HepG2 (cell line): Measurements from ENCODE around the gene PPP1R3A. TPM values are rescaled to one million over a fixed set of nuclear protein-coding genes. Genes with fewer than 3 reads are reported as not detected.

Source experiments
- ATAC-seq: fragments of 200-7000 bp; cut with Tn5 transposase; 3 replicates; pipeline ENCODE4 v1.9.1; 2020; ENCODE audit warnings: mild to moderate bottlenecking, moderate library complexity
- BruUV-seq: library from RNA; stranded (reverse); fragments of 400-500 nt; replicated peaks from 2 replicates; lab custom pipeline; 2021; lab: Mats Ljungman, UMichigan
- CTCF ChIA-PET: fragments of 300-600 bp; formaldehyde crosslinking; extraction: SDS; loops from one replicate; lab custom pipeline; 2021; ENCODE audit warnings: low total read pairs, inconsistent platforms, low intra/inter-chr PET ratio; lab: Yijun Ruan, JAX
- POLR2A ChIA-PET: fragments of 350-600 bp; sonication (Branson Sonifier 250); formaldehyde crosslinking; loops from one replicate; lab custom pipeline; 2020; ENCODE audit warnings: antibody characterized with exemption, inconsistent platforms; lab: Yijun Ruan, JAX
- DNase-seq: peaks from one replicate; pipeline ENCODE4 v3.0.0-alpha.2; 2015; ENCODE audit warnings: low spot score
- FAIRE-seq: peaks from 3 replicates; lab custom pipeline; 2011; peaks lifted over from hg19 to GRCh38; lab: Jason Lieb, UNC
- H2AFZ ChIP-seq: one replicate; pipeline ENCODE4 v1.6.1; 2011; ENCODE audit warnings: low read length, inconsistent platforms
- H3K27ac ChIP-seq: fragments of 300-600 bp; 3 replicates; pipeline ENCODE4 v1.8.0; 2011; ENCODE audit warnings: mixed run types, mild to moderate bottlenecking, mixed read lengths, low read length, inconsistent platforms; ENCODE audit not compliant: insufficient read depth; ENCODE audit errors: extremely low read length
- H3K27me3 ChIP-seq, 2 experiments: fragments of 200-600 bp in 1 of 2; 2 replicates in 1 of 2; 3 replicates in 1 of 2; pipeline versions ENCODE4 v1.6.0 to v1.8.0; 2011; ENCODE audit warnings: low read length in 2 of 2, mild to moderate bottlenecking in 2 of 2, moderate library complexity in 2 of 2, inconsistent platforms in 1 of 2; ENCODE audit not compliant: insufficient read depth in 2 of 2, control insufficient read depth in 1 of 2
- H3K36me3 ChIP-seq, 2 experiments: fragments of 200-600 bp in 1 of 2; replicated peaks in 1 of 2; 2 replicates in 1 of 2; 3 replicates in 1 of 2; pipeline versions ENCODE4 v1.5.1 to v1.8.0; 2011; ENCODE audit warnings: low read length in 2 of 2, inconsistent platforms in 1 of 2; ENCODE audit not compliant: insufficient read depth in 2 of 2, control insufficient read depth in 1 of 2
- H3K4me1 ChIP-seq: 2 replicates; pipeline ENCODE4 v1.5.1; 2012; ENCODE audit warnings: low read length, inconsistent platforms; ENCODE audit not compliant: insufficient read depth
- H3K4me2 ChIP-seq: 2 replicates; pipeline ENCODE4 v1.6.0; 2011; ENCODE audit warnings: low read depth, low read length, inconsistent platforms
- H3K4me3 ChIP-seq, 3 experiments: fragments of 200-600 bp in 1 of 3; sonication (generic), shearing (Covaris generic) in 1 of 3; replicated peaks in 1 of 3; 2 replicates each; pipeline ENCODE4 v1.5.1; 2011 to 2016; ENCODE audit warnings: low read length in 3 of 3, inconsistent platforms in 2 of 3, low read depth in 2 of 3, mild to moderate bottlenecking in 2 of 3, control low read depth in 1 of 3, mixed read lengths in 1 of 3; ENCODE audit not compliant: insufficient read depth in 1 of 3
- H3K79me2 ChIP-seq: one replicate; pipeline ENCODE4 v1.6.1; 2011; ENCODE audit warnings: low read length, inconsistent platforms; ENCODE audit not compliant: insufficient read depth
- H3K9ac ChIP-seq: 2 replicates; pipeline ENCODE4 v1.6.0; 2011; ENCODE audit warnings: mild to moderate bottlenecking, low read depth, low read length, inconsistent platforms; ENCODE audit not compliant: insufficient read depth
- H3K9me3 ChIP-seq: 2 replicates; pipeline ENCODE4 v1.5.1; 2012; ENCODE audit warnings: mild to moderate bottlenecking, low read length
- H4K20me1 ChIP-seq: 2 replicates; pipeline ENCODE4 v1.6.0; 2011; ENCODE audit warnings: inconsistent platforms, mild to moderate bottlenecking, low read length, moderate library complexity; ENCODE audit not compliant: insufficient read depth
- ASH2L ChIP-seq: fragments of 300-600, 200-600 bp; sonication (generic); IDR thresholded peaks from 2 replicates; pipeline ENCODE4 v1.7.0; 2017; ENCODE audit warnings: low read depth, mild to moderate bottlenecking, moderate library complexity, mixed read lengths, low read length; ENCODE audit not compliant: insufficient read length
- HCFC1 ChIP-seq: fragments of 150-350 bp; IDR thresholded peaks from 2 replicates; pipeline ENCODE4 v1.6.1; 2014; ENCODE audit warnings: low read depth, low read length
- HMG20B ChIP-seq: conservative IDR thresholded peaks from 2 replicates; pipeline ENCODE4 v1.6.1; 2016; ENCODE audit warnings: missing genetic modification reagents, missing compliant biosample characterization
- KMT2B ChIP-seq: IDR thresholded peaks from 2 replicates; pipeline ENCODE4 v1.6.1; 2016; ENCODE audit warnings: missing genetic modification reagents, missing compliant biosample characterization
- MZF1 ChIP-seq: sonication (generic); formaldehyde crosslinking; IDR thresholded peaks from 2 replicates; pipeline ENCODE4 v1.8.1; 2023; ENCODE audit warnings: mild to moderate bottlenecking, missing genetic modification reagents, borderline replicate concordance
- SMAD9 ChIP-seq: sonication (generic); formaldehyde crosslinking; IDR thresholded peaks from 2 replicates; pipeline ENCODE4 v1.5.1; 2020; ENCODE audit warnings: mild to moderate bottlenecking, missing genetic modification reagents
- TBP ChIP-seq: sonication (generic); formaldehyde crosslinking; IDR thresholded peaks from 2 replicates; pipeline ENCODE4 v1.5.0; 2020; ENCODE audit warnings: missing genetic modification reagents
- TOPORS ChIP-seq: sonication (generic); formaldehyde crosslinking; IDR thresholded peaks from 2 replicates; pipeline ENCODE4 v1.8.0; 2023; ENCODE audit warnings: mild to moderate bottlenecking, missing genetic modification reagents
- YEATS2 ChIP-seq: sonication (generic); formaldehyde crosslinking; IDR thresholded peaks from 2 replicates; pipeline ENCODE4 v1.4.0; 2020; ENCODE audit warnings: missing genetic modification reagents, borderline replicate concordance
- ZBTB20 ChIP-seq: sonication (generic); formaldehyde crosslinking; IDR thresholded peaks from 2 replicates; pipeline ENCODE4 v1.8.1; 2023; ENCODE audit warnings: missing genetic modification reagents, low read depth, mild to moderate bottlenecking, borderline replicate concordance
- ZKSCAN5 ChIP-seq: sonication (generic); formaldehyde crosslinking; IDR thresholded peaks from 2 replicates; pipeline ENCODE4 v1.5.1; 2020; ENCODE audit warnings: mild to moderate bottlenecking, missing genetic modification reagents
- ZNF224 ChIP-seq: sonication (generic); formaldehyde crosslinking; IDR thresholded peaks from 2 replicates; pipeline ENCODE4 v1.5.0; 2020; ENCODE audit warnings: mild to moderate bottlenecking, missing genetic modification reagents
- ZNF235 ChIP-seq: sonication (generic); formaldehyde crosslinking; IDR thresholded peaks from 2 replicates; pipeline ENCODE4 v1.8.1; 2023; ENCODE audit warnings: mild to moderate bottlenecking, missing genetic modification reagents, borderline replicate concordance
- ZNF513 ChIP-seq: sonication (generic); formaldehyde crosslinking; conservative IDR thresholded peaks from 2 replicates; pipeline ENCODE4 v1.5.0; 2020; ENCODE audit warnings: missing genetic modification reagents
- ZNF550 ChIP-seq: sonication (generic); formaldehyde crosslinking; IDR thresholded peaks from 2 replicates; pipeline ENCODE4 v1.4.0; 2020; ENCODE audit warnings: mild to moderate bottlenecking, missing genetic modification reagents, borderline replicate concordance
- ZNF564 ChIP-seq: sonication (generic); formaldehyde crosslinking; IDR thresholded peaks from 2 replicates; pipeline ENCODE4 v1.8.1; 2023; ENCODE audit warnings: mild to moderate bottlenecking, missing genetic modification reagents
- ZNF577 ChIP-seq: sonication (generic); formaldehyde crosslinking; IDR thresholded peaks from 2 replicates; pipeline ENCODE4 v1.4.0; 2020; ENCODE audit warnings: mild to moderate bottlenecking, low read depth, missing genetic modification reagents, borderline replicate concordance
- ZNF678 ChIP-seq: sonication (generic); formaldehyde crosslinking; IDR thresholded peaks from 2 replicates; pipeline ENCODE4 v1.4.0; 2020; ENCODE audit warnings: mild to moderate bottlenecking, missing genetic modification reagents
- ZNF761 ChIP-seq: sonication (generic); formaldehyde crosslinking; conservative IDR thresholded peaks from 2 replicates; pipeline ENCODE4 v1.4.0; 2020; ENCODE audit warnings: mild to moderate bottlenecking, missing genetic modification reagents
- WGBS: methylation state at CpG from one replicate; pipeline ENCODE4 v1.1.6; 2017; ENCODE audit warnings: low lambda C conversion rate; 5-methylcytosine and 5-hydroxymethylcytosine counted together
- in situ Hi-C: cut with HindIII; loops from 2 replicates; pipeline ENCODE4 v1.10.0; 2017; ENCODE audit warnings: low pct_unique_long_range_greater_than_20kb; ENCODE audit not compliant: extremely low pct_ligation_motif_present
- intact Hi-C: fragments of 100-400 bp; cut with micrococcal nuclease; formaldehyde crosslinking; loops from one replicate; pipeline ENCODE4 v1.10.0; 2022; ENCODE audit not compliant: unreplicated experiment
- polyA plus RNA-seq, 8 experiments: library from polyadenylated mRNA; depleted of rRNA in 3 of 8; stranded (reverse) in 7 of 8; unstranded in 1 of 8; fragments of >200 nt; fragmentation: Illumina TruSeq in 4 of 8; extraction: Trizol in 4 of 8; gene quantifications; 2 replicates each; pipeline versions ENCODE4 v1.2.1 to v1.2.3, GENCODE V29; 2011 to 2016; ENCODE audit warnings: low read depth in 4 of 8, missing spikeins in 1 of 8, mixed read lengths in 1 of 8; ENCODE audit not compliant: insufficient read depth in 1 of 8
- total RNA-seq, 5 experiments: library from RNA; depleted of rRNA; stranded (reverse); fragments of >200 nt; fragmentation: Illumina TruSeq; extraction: Trizol; gene quantifications; 2 replicates each; pipeline ENCODE4 v1.2.3, GENCODE V29; 2016; ENCODE audit warnings: low read depth in 1 of 5

Gene PPP1R3A
- total and polyA plus RNA-seq, 2 of the 13 experiments (the other 11 are each of a cell fraction or from before 2014, with no cell fraction given), result not detected

GRCh38 chr7:113872981-113873380 lies 45.8 kb downstream of the PPP1R3A start (continued):
- TF ChIP-seq ASH2L (no peak), KMT2B (no peak), TOPORS (no peak)

- Histone ChIP-seq H3K36me3 (no peaks in the 10 kb centered on the region), H2AFZ (no peak overlapping the region), H3K4me2 (no peak overlapping the region), H3K4me1 (no peaks in the 10 kb centered on the region), H3K27ac (no peak overlapping the region), H3K79me2 (no peaks in the 10 kb centered on the region), H3K27me3 (no peaks in the 10 kb centered on the region), H4K20me1 (no peaks in the 10 kb centered on the region), H3K9ac (no peak overlapping the region), H3K4me3 (no peak overlapping the region), H3K9me3 (no peaks in the 10 kb centered on the region)
- TF ChIP-seq ZNF678 (CRISPR knock-in tag) (no peak), HMG20B (CRISPR knock-in tag) (no peak)
- ATAC-seq (no peak), DNase-seq (no peak), FAIRE-seq (no peak)
- no TSS peak for BruUV-seq
- ChIA-PET CTCF (no interaction called here), POLR2A (no interaction called here)
- in situ Hi-C loops (no loop called here), intact Hi-C loops (no loop called here)
- WGBS, result 0% methylated on average over 2 of the region's 2 CpGs
Measured at GRCh38 chr7:113867325-113867724, 51.5 kb downstream of the PPP1R3A start.

GRCh38 chr7:113856010-113856409 lies 62.8 kb downstream of the PPP1R3A start:
- in situ Hi-C loops (no loop called here), intact Hi-C loops (no loop called here)
- Histone ChIP-seq H2AFZ (no peak overlapping the region), H3K4me1 (no peaks in the 10 kb centered on the region), H3K36me3 (no peaks in the 10 kb centered on the region), H3K4me3 (no peak overlapping the region), H3K79me2 (no peaks in the 10 kb centered on the region), H3K27ac (no peak overlapping the region), H3K27me3 (no peaks in the 10 kb centered on the region), H3K9me3 (no peaks in the 10 kb centered on the region), H4K20me1 (no peaks in the 10 kb centered on the region), H3K9ac (no peak overlapping the region), H3K4me2 (no peak overlapping the region)
- no TSS peak for BruUV-seq
- DNase-seq (no peak), FAIRE-seq (no peak), ATAC-seq (no peak)
- ChIA-PET CTCF (no interaction called here), POLR2A (no interaction called here)
- WGBS, result no CpG with 5 or more reads among the region's 2 CpGs
- TF ChIP-seq ZBTB20 (CRISPR knock-in tag), result no peak
- no peak for TF ChIP-seq ZNF513
- no peak for TF ChIP-seq ZKSCAN5
- no peak for TF ChIP-seq ZNF224 (CRISPR knock-in tag)
- TF ChIP-seq YEATS2 (CRISPR knock-in tag), result no peak
- TF ChIP-seq ZNF235 (CRISPR knock-in tag), result no peak
- no peak for TF ChIP-seq SMAD9 (CRISPR knock-in tag)
- TF ChIP-seq HCFC1, result no peak
- no peak for TF ChIP-seq ZNF550 (CRISPR knock-in tag)
- no peak for TF ChIP-seq ZNF564 (CRISPR knock-in tag)
- no peak for TF ChIP-seq ZNF761 (CRISPR knock-in tag)
- TF ChIP-seq TBP (CRISPR knock-in tag), result no peak
- TF ChIP-seq ZNF577, result no peak
- no peak for TF ChIP-seq MZF1 (CRISPR knock-in tag)
